ENCODE results near the gene COL5A2. TPM values are rescaled to one million over a fixed set of nuclear protein-coding genes. Genes with fewer than 3 reads are reported as not detected.
A peak's percentile ranks its signal among the peaks of the same experiment; 100 is the strongest.

The COL5A2 gene
- total and polyA plus RNA-seq, 2 donors (not counting 3 experiments of a cell fraction or from before 2014, with no cell fraction given) = 47.4 to 123 TPM

DNA sequence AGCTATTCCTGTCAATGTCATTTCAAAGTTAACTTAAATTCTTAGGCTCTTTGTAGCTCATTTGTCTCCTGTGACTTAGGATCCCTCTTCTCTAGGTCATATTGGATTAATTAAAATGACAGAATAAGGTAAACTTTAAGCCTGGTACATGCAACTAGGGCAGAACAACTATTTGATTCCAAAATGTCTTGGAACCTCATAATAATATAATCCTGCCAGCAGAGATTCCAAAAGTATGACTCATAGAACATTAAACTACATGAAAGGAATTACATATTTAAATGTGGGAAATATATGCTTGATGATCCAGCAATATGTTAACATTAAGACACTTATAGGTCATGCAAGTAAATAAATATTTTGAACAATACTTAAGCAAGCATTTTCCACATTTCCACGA, 142.0 kb downstream of the COL5A2 start:
- TF ChIP-seq, protein P1, sequence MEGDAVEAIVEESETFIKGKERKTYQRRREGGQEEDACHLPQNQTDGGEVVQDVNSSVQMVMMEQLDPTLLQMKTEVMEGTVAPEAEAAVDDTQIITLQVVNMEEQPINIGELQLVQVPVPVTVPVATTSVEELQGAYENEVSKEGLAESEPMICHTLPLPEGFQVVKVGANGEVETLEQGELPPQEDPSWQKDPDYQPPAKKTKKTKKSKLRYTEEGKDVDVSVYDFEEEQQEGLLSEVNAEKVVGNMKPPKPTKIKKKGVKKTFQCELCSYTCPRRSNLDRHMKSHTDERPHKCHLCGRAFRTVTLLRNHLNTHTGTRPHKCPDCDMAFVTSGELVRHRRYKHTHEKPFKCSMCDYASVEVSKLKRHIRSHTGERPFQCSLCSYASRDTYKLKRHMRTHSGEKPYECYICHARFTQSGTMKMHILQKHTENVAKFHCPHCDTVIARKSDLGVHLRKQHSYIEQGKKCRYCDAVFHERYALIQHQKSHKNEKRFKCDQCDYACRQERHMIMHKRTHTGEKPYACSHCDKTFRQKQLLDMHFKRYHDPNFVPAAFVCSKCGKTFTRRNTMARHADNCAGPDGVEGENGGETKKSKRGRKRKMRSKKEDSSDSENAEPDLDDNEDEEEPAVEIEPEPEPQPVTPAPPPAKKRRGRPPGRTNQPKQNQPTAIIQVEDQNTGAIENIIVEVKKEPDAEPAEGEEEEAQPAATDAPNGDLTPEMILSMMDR (IDR thresholded peaks at IDR 0.05; ENCODE audit: extremely low read depth in 1 of 2, insufficient read depth in 1 of 2, low read depth in 1 of 2, low read length in 2 of 2) = no peak
- TF ChIP-seq, protein P2, sequence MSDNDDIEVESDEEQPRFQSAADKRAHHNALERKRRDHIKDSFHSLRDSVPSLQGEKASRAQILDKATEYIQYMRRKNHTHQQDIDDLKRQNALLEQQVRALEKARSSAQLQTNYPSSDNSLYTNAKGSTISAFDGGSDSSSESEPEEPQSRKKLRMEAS (IDR thresholded peaks at IDR 0.05; ENCODE audit: insufficient read depth, insufficient read length) = no peak
- TF ChIP-seq GATA2 (IDR thresholded peaks at IDR 0.05; ENCODE audit: insufficient read depth, insufficient read length, low read depth, low read length) (no peak), MYC (IDR thresholded peaks at IDR 0.05; ENCODE audit: low read depth, low read length) (no peak), EZH2 (IDR thresholded peaks at IDR 0.05; ENCODE audit: borderline replicate concordance, low read depth, low read length, severe bottlenecking) (no peak), JUN (IDR thresholded peaks at IDR 0.05; ENCODE audit: borderline replicate concordance, insufficient read depth, insufficient read length, low read depth) (peak; percentile 59), POLR2A (IDR thresholded peaks at IDR 0.05; ENCODE audit: low read depth, low read length) (no peak), FOS (IDR thresholded peaks at IDR 0.05; ENCODE audit: borderline replicate concordance, insufficient read depth, low read length) (peak; percentile 71), POLR2AphosphoS5 (IDR thresholded peaks at IDR 0.05; ENCODE audit: insufficient read depth, low read depth, low read length) (no peak)
- Histone ChIP-seq H3K79me2 (ENCODE audit: control insufficient read depth, insufficient read depth, low read length) (no peaks in the 10 kb centered on the region), H3K36me3 (ENCODE audit: control insufficient read depth in 2 of 2, extremely low read depth in 1 of 2, insufficient read depth in 2 of 2, low read length in 2 of 2) (peaks cover 6 to 26% of the 10 kb centered on the region in 2 experiments), H3K4me1 (ENCODE audit: control insufficient read depth, extremely low read depth, insufficient read depth, low read length) (peaks cover 8% of the 10 kb centered on the region), H3K27me3 (ENCODE audit: control insufficient read depth in 2 of 2, insufficient read depth in 2 of 2, low read length in 2 of 2) (no peaks in the 10 kb centered on the region), H3K4me3 (replicated peaks in 1 of 3; ENCODE audit: insufficient read depth in 1 of 3, low read depth in 1 of 3, low read length in 3 of 3) (no peak overlapping the region), H4K20me1 (replicated peaks; ENCODE audit: control insufficient read depth, extremely low read depth, insufficient read depth, low read length) (no peaks in the 10 kb centered on the region), H3K9ac (replicated peaks; ENCODE audit: extremely low read depth, insufficient read depth, low read length) (no peak overlapping the region), H2AFZ (ENCODE audit: low read depth, low read length) (no peak overlapping the region), H3K4me2 (ENCODE audit: insufficient read depth, low read length) (no peak overlapping the region), H3K9me1 (replicated peaks; ENCODE audit: control insufficient read depth, extremely low read depth, insufficient read depth, low read length) (no peaks in the 10 kb centered on the region), H3K9me3 (replicated peaks; ENCODE audit: control insufficient read depth, insufficient read depth, low read length) (no peaks in the 10 kb centered on the region), H3K27ac (ENCODE audit: insufficient read depth, low read depth, low read length) (no peak overlapping the region)
- ChIA-PET POLR2A (no interaction called here), CTCF (interaction anchor here (0.9 kb wide), 1 partner anchor 19 kb away, joined by 3 read pairs; no protein-coding TSS in a partner anchor)
- no TSS peak for BruUV-seq (replicated peaks)
- intact Hi-C loops (cut with micrococcal nuclease) (loop anchor here (5.0 kb wide), 1 partner anchor 35 kb away; no protein-coding TSS in a partner anchor), dilution Hi-C loops (cut with MboI; ENCODE audit: extremely low pct_ligation_motif_present, low sequenced_read_pairs) (no loop called here)
- peak; percentile 48 for DNase-seq (ENCODE audit: low read depth, low spot score)
- FAIRE-seq = no peak

Measured in endothelial cell of umbilical vein (primary cell).